ENCODE data around the gene TTC8.
A peak's percentile ranks its signal among the peaks of the same experiment; 100 is the strongest.
"Not testable (repeated sequence)": the region's sequence is repeated elsewhere in the genome, so short reads cannot be mapped to it uniquely, and the experiment has no call there.

TTC8 gene

GRCh38 chr14:88789573-88789972 lies 34.9 kb upstream of the TTC8 start:
- not testable (repeated sequence) for H3K4me1 ChIP-seq (ENCODE audit: control insufficient read depth in 1 of 2, insufficient read depth in 2 of 2, low read length in 2 of 2); H3K27me3 ChIP-seq (ENCODE audit: insufficient read depth, low read length); H3K9me3 ChIP-seq (ENCODE audit: insufficient read depth, low read depth, low read length); DNase-seq; H3K79me2 ChIP-seq (ENCODE audit: control insufficient read depth, insufficient read depth, low read length, poor library complexity); H2AK5ac ChIP-seq (ENCODE audit: low read length); H3K14ac ChIP-seq (ENCODE audit: low read length); H3K18ac ChIP-seq (ENCODE audit: low read length); H3K27ac ChIP-seq (ENCODE audit: low read depth, low read length); H3K4ac ChIP-seq (ENCODE audit: low read depth, low read length); H3K4me2 ChIP-seq (ENCODE audit: low read length); H3K23ac ChIP-seq (ENCODE audit: low read length); H2BK120ac ChIP-seq (ENCODE audit: insufficient read depth, low read length, poor library complexity); H3K9ac ChIP-seq (ENCODE audit: low read length); H3K79me1 ChIP-seq (ENCODE audit: low read length); H4K91ac ChIP-seq (ENCODE audit: low read depth, low read length); H2BK12ac ChIP-seq (ENCODE audit: low read length); H4K12ac ChIP-seq (ENCODE audit: low read depth, low read length); H3K4me3 ChIP-seq (ENCODE audit: low read depth, low read length); H2BK5ac ChIP-seq (ENCODE audit: low read depth, low read length, poor library complexity); H4K8ac ChIP-seq (ENCODE audit: low read depth, low read length); H3K36me3 ChIP-seq (ENCODE audit: control insufficient read depth in 1 of 2, insufficient read depth in 2 of 2, low read length in 2 of 2); H2AFZ ChIP-seq (ENCODE audit: insufficient read depth, low read length, poor library complexity)

DNA sequence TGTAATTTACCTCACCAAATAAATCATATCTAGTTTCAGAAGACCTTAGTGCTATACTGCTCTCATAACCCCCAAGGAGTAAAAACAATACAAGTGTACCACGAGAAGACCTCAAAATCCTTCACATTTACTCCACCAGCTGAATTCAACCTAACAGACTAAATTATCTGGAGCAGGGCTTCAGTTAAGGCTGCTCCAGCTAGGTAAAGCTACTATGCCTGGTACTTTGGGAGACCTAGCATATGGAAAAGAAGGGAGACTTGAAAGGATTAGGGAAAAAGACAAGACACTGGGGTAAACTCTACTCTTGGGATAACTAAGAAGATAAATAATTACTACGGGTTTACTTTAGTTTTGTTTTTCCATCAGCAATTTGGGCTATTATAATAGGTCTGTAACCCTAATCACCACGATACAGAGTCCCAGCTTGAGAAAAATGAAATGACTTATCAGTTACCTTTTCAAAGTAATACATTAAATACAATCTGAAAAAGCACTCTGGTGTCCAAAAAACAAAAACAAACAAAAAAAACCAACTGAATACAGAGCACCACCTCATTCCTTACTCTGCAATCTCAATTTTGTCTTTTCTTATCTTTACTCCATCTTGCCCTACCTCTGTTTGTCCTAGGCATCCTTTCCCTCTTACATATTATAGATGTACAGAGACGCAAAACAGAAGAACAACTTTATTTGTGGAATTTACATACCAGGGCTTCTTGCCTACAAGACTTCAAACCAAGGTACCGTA lies 33.8 kb upstream of the TTC8 start:
- H2BK12ac ChIP-seq (ENCODE audit: low read length) = no peak overlapping the region
- H3K79me2 ChIP-seq (ENCODE audit: control insufficient read depth, insufficient read depth, low read length, poor library complexity) = no peaks in the 10 kb centered on the region
- no peaks in the 10 kb centered on the region for H3K9me3 ChIP-seq (ENCODE audit: insufficient read depth, low read depth, low read length)
- H3K4me1 ChIP-seq (ENCODE audit: control insufficient read depth in 1 of 2, insufficient read depth in 2 of 2, low read length in 2 of 2) = peaks cover 5 to 6% of the 10 kb centered on the region in 2 experiments
- no peak overlapping the region for H3K27ac ChIP-seq (ENCODE audit: low read depth, low read length)
- H3K27me3 ChIP-seq (ENCODE audit: insufficient read depth, low read length) = peaks cover 10% of the 10 kb centered on the region
- no peak overlapping the region for H3K18ac ChIP-seq (ENCODE audit: low read length)
- H2AFZ ChIP-seq (ENCODE audit: insufficient read depth, low read length, poor library complexity) = no peak overlapping the region
- no peak overlapping the region for H4K12ac ChIP-seq (ENCODE audit: low read depth, low read length)
- no peak overlapping the region for H3K23ac ChIP-seq (ENCODE audit: low read length)
- no peak overlapping the region for H3K4ac ChIP-seq (ENCODE audit: low read depth, low read length)
- no peak overlapping the region for H3K9ac ChIP-seq (ENCODE audit: low read length)
- no peak overlapping the region for H3K4me3 ChIP-seq (ENCODE audit: low read depth, low read length)
- no peak overlapping the region for H3K4me2 ChIP-seq (ENCODE audit: low read length)
- WGBS (ENCODE audit: extremely low coverage, insufficient coverage, insufficient read length) = no CpG with 5 or more reads among the region's 5 CpGs
- H3K36me3 ChIP-seq (ENCODE audit: control insufficient read depth in 1 of 2, insufficient read depth in 2 of 2, low read length in 2 of 2) = no peaks in the 10 kb centered on the region
- no peak overlapping the region for H4K8ac ChIP-seq (ENCODE audit: low read depth, low read length)
- H2AK5ac ChIP-seq (ENCODE audit: low read length) = no peak overlapping the region
- H3K79me1 ChIP-seq (ENCODE audit: low read length) = no peaks in the 10 kb centered on the region
- no peak overlapping the region for H3K14ac ChIP-seq (ENCODE audit: low read length)
- H2BK5ac ChIP-seq (ENCODE audit: low read depth, low read length, poor library complexity) = no peak overlapping the region
- no peak overlapping the region for H2BK120ac ChIP-seq (ENCODE audit: insufficient read depth, low read length, poor library complexity)
- no peak for DNase-seq
- no peak overlapping the region for H4K91ac ChIP-seq (ENCODE audit: low read depth, low read length)

DNA sequence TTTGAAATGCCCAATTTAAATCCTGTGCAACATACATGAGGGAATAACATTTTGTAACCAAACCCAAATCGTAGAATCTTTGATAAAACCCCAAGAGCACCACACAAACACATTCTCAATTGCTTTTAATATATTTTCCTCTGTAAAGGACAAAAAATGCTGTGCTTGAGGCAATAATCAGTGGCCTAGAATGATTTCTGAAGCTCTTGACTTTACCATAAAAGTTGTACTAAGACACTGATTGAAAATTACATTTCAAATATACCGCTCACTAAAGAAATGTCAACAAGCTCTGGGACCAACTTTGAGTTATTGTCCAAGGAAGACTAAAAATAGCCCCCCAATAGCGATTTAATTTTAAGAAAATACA lies 33.2 kb upstream of the TTC8 start:
- Histone ChIP-seq H3K36me3 (ENCODE audit: control insufficient read depth in 1 of 2, insufficient read depth in 2 of 2, low read length in 2 of 2) (no peaks in the 10 kb centered on the region), H3K27ac (ENCODE audit: low read depth, low read length) (no peak overlapping the region), H4K8ac (ENCODE audit: low read depth, low read length) (no peak overlapping the region), H3K4me1 (ENCODE audit: control insufficient read depth in 1 of 2, insufficient read depth in 2 of 2, low read length in 2 of 2) (peaks cover 5 to 6% of the 10 kb centered on the region in 2 experiments), H3K18ac (ENCODE audit: low read length) (no peak overlapping the region), H3K4ac (ENCODE audit: low read depth, low read length) (no peak overlapping the region), H3K79me2 (ENCODE audit: control insufficient read depth, insufficient read depth, low read length, poor library complexity) (no peaks in the 10 kb centered on the region), H3K4me2 (ENCODE audit: low read length) (no peak overlapping the region), H2BK12ac (ENCODE audit: low read length) (no peak overlapping the region), H2AFZ (ENCODE audit: insufficient read depth, low read length, poor library complexity) (no peak overlapping the region), H4K91ac (ENCODE audit: low read depth, low read length) (no peak overlapping the region), H3K14ac (ENCODE audit: low read length) (no peak overlapping the region), H3K9me3 (ENCODE audit: insufficient read depth, low read depth, low read length) (no peaks in the 10 kb centered on the region), H3K23ac (ENCODE audit: low read length) (no peak overlapping the region), H2BK120ac (ENCODE audit: insufficient read depth, low read length, poor library complexity) (no peak overlapping the region), H2BK5ac (ENCODE audit: low read depth, low read length, poor library complexity) (no peak overlapping the region), H3K79me1 (ENCODE audit: low read length) (no peaks in the 10 kb centered on the region), H4K12ac (ENCODE audit: low read depth, low read length) (no peak overlapping the region), H2AK5ac (ENCODE audit: low read length) (no peak overlapping the region), H3K9ac (ENCODE audit: low read length) (no peak overlapping the region), H3K27me3 (ENCODE audit: insufficient read depth, low read length) (peaks cover 10% of the 10 kb centered on the region), H3K4me3 (ENCODE audit: low read depth, low read length) (no peak overlapping the region)
- WGBS (ENCODE audit: extremely low coverage, insufficient coverage, insufficient read length) = no CpG with 5 or more reads among the region's 3 CpGs
- DNase-seq = no peak

DNA sequence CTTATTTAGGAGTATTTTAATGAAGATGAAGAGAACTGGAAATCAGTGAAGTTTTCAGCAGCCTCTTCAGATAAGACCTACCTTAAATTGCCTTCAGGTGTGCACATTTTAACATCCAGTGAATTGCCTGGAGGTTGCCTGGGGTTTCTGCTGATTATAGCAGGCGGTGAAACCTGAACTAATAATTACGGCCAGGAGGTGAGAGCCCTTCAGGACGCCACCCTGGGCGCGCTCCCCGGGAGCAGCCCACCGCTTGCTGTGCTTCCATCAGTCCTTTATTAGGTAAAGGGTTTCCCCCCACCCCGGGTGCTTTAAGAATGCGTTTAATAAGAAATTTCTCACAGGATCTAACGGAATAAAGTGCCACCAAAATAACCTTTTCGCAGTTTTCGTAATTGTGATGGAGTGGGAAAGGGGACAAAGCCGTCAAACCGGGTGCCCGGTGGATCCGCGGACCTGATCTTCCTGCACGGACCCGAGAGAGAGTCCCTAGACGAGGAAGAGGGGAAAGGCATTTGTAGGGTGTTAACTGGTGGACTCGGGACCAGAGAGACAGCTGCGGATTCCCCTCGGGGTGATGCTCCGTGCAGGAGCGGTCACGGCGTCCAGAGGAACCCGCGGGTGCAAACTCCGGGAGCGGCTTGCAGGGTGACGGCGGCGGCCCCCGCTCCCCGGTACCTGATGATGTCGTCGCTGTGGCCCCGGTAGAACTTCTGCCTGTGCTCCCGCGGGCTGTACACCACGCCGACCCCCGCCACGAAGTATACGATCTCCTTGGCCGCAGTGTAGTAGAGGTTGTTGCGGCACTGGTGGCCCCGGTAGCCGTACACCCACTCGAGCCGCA lies 32.6 kb upstream of the TTC8 start:
- H4K12ac ChIP-seq (ENCODE audit: low read depth, low read length) = peak overlapping the region; percentile 43
- H3K4ac ChIP-seq (ENCODE audit: low read depth, low read length) = no peak overlapping the region
- no peak overlapping the region for H3K23ac ChIP-seq (ENCODE audit: low read length)
- no peak overlapping the region for H2BK120ac ChIP-seq (ENCODE audit: insufficient read depth, low read length, poor library complexity)
- peak overlapping the region; percentile 71 for H3K4me3 ChIP-seq (ENCODE audit: low read depth, low read length)
- peak overlapping the region; percentile 47 for H4K8ac ChIP-seq (ENCODE audit: low read depth, low read length)
- H3K79me2 ChIP-seq (ENCODE audit: control insufficient read depth, insufficient read depth, low read length, poor library complexity) = no peaks in the 10 kb centered on the region
- no peak for DNase-seq
- H3K9ac ChIP-seq (ENCODE audit: low read length) = no peak overlapping the region
- peak overlapping the region; percentile 95 for H2AFZ ChIP-seq (ENCODE audit: insufficient read depth, low read length, poor library complexity)
- no CpG with 5 or more reads among the region's 52 CpGs for WGBS (ENCODE audit: extremely low coverage, insufficient coverage, insufficient read length)
- H2BK5ac ChIP-seq (ENCODE audit: low read depth, low read length, poor library complexity) = no peak overlapping the region
- H4K91ac ChIP-seq (ENCODE audit: low read depth, low read length) = no peak overlapping the region
- no peak overlapping the region for H2BK12ac ChIP-seq (ENCODE audit: low read length)
- peak overlapping the region; percentile 30 for H3K14ac ChIP-seq (ENCODE audit: low read length)
- H2AK5ac ChIP-seq (ENCODE audit: low read length) = no peak overlapping the region
- no peaks in the 10 kb centered on the region for H3K36me3 ChIP-seq (ENCODE audit: control insufficient read depth in 1 of 2, insufficient read depth in 2 of 2, low read length in 2 of 2)
- peaks cover 10% of the 10 kb centered on the region for H3K27me3 ChIP-seq (ENCODE audit: insufficient read depth, low read length)
- peak overlapping the region; percentile 75 for H3K4me2 ChIP-seq (ENCODE audit: low read length)
- no peak overlapping the region for H3K18ac ChIP-seq (ENCODE audit: low read length)
- no peaks in the 10 kb centered on the region for H3K79me1 ChIP-seq (ENCODE audit: low read length)
- peaks cover 5 to 6% of the 10 kb centered on the region in 2 experiments for H3K4me1 ChIP-seq (ENCODE audit: control insufficient read depth in 1 of 2, insufficient read depth in 2 of 2, low read length in 2 of 2)
- H3K9me3 ChIP-seq (ENCODE audit: insufficient read depth, low read depth, low read length) = no peaks in the 10 kb centered on the region
- H3K27ac ChIP-seq (ENCODE audit: low read depth, low read length) = no peak overlapping the region

All from trophoblast cell (in vitro differentiated cells and primary cell).